H9 (cell line): Measurements from ENCODE around the gene VTI1B. TPM values are rescaled to one million over a fixed set of nuclear protein-coding genes. Genes with fewer than 3 reads are reported as not detected.

ENCODE experiments used
- DNase-seq: peaks from one replicate; pipeline ENCODE4 v3.0.0-alpha.2; 2017
- H2AFZ ChIP-seq: one replicate; pipeline ENCODE4 v1.6.1; 2013; ENCODE audit warnings: mild to moderate bottlenecking, low read length, control low read depth, moderate library complexity
- H2AK5ac ChIP-seq: 2 replicates; pipeline ENCODE4 v1.6.1; 2013; ENCODE audit warnings: low read length, control low read depth, mixed read lengths; ENCODE audit not compliant: insufficient read length
- H2BK120ac ChIP-seq: one replicate; pipeline ENCODE4 v1.6.1; 2013; ENCODE audit warnings: low read depth, mild to moderate bottlenecking, low read length, control low read depth, inconsistent platforms; ENCODE audit not compliant: poor library complexity, severe bottlenecking
- H2BK12ac ChIP-seq: 2 replicates; pipeline ENCODE4 v1.6.1; 2013; ENCODE audit warnings: low read length, control low read depth, mixed read lengths, low read depth; ENCODE audit not compliant: insufficient read length
- H2BK15ac ChIP-seq: 2 replicates; pipeline ENCODE4 v1.6.1; 2013; ENCODE audit warnings: low read depth, low read length, control low read depth
- H2BK20ac ChIP-seq: one replicate; pipeline ENCODE4 v1.6.1; 2013; ENCODE audit warnings: low read depth, mild to moderate bottlenecking, low read length, control low read depth, inconsistent platforms; ENCODE audit not compliant: poor library complexity, severe bottlenecking
- H2BK5ac ChIP-seq: 2 replicates; pipeline ENCODE4 v1.6.1; 2013; ENCODE audit warnings: low read length, control low read depth, mixed read lengths; ENCODE audit not compliant: insufficient read length
- H3K14ac ChIP-seq: 2 replicates; pipeline ENCODE4 v1.6.1; 2013; ENCODE audit warnings: low read length, control low read depth; ENCODE audit not compliant: insufficient read depth
- H3K18ac ChIP-seq: 2 replicates; pipeline ENCODE4 v1.6.1; 2013; ENCODE audit warnings: low read depth, mild to moderate bottlenecking, mixed read lengths, low read length, control low read depth; ENCODE audit not compliant: insufficient read length
- H3K23ac ChIP-seq: 2 replicates; pipeline ENCODE4 v1.6.1; 2013; ENCODE audit warnings: low read length, control low read depth, mixed read lengths, low read depth; ENCODE audit not compliant: insufficient read length
- H3K23me2 ChIP-seq: 2 replicates; pipeline ENCODE4 v1.6.1; 2013; ENCODE audit warnings: low read depth, mild to moderate bottlenecking, mixed read lengths, low read length, control low read depth; ENCODE audit not compliant: insufficient read length, poor library complexity, severe bottlenecking
- H3K27ac ChIP-seq: 2 replicates; pipeline ENCODE4 v1.5.1; 2013; ENCODE audit warnings: low read length, control low read depth, mixed read lengths, low read depth; ENCODE audit not compliant: insufficient read length
- H3K27me3 ChIP-seq: 2 replicates; pipeline ENCODE4 v1.6.1; 2013; ENCODE audit warnings: low read length, control low read depth, inconsistent platforms; ENCODE audit not compliant: insufficient read depth
- H3K4ac ChIP-seq: 2 replicates; pipeline ENCODE4 v1.6.1; 2013; ENCODE audit warnings: low read depth, mild to moderate bottlenecking, control low read depth, inconsistent platforms, low read length, moderate library complexity
- H3K4me1 ChIP-seq: 2 replicates; pipeline ENCODE4 v1.6.1; 2013; ENCODE audit warnings: low read length, control low read depth, inconsistent platforms; ENCODE audit not compliant: insufficient read depth
- H3K4me2 ChIP-seq: 2 replicates; pipeline ENCODE4 v1.6.1; 2013; ENCODE audit warnings: low read length, control low read depth, mixed read lengths; ENCODE audit not compliant: insufficient read length, insufficient read depth
- H3K56ac ChIP-seq: 2 replicates; pipeline ENCODE4 v1.6.1; 2013; ENCODE audit warnings: low read depth, mild to moderate bottlenecking, mixed read lengths, low read length, control low read depth; ENCODE audit not compliant: insufficient read length
- H3K79me1 ChIP-seq: 2 replicates; pipeline ENCODE4 v1.6.1; 2013; ENCODE audit warnings: low read depth, mild to moderate bottlenecking, moderate library complexity, low read length, control low read depth, inconsistent platforms; ENCODE audit not compliant: insufficient read depth, poor library complexity, severe bottlenecking
- H3K79me2 ChIP-seq: 2 replicates; pipeline ENCODE4 v1.6.1; 2013; ENCODE audit warnings: low read length, control low read depth, inconsistent platforms; ENCODE audit not compliant: insufficient read depth
- H3K9ac ChIP-seq: 2 replicates; pipeline ENCODE4 v1.6.1; 2013; ENCODE audit warnings: low read length, control low read depth, mixed read lengths; ENCODE audit not compliant: insufficient read length; ENCODE audit errors: extremely low read depth
- H3K9me3 ChIP-seq: one replicate; pipeline ENCODE4 v1.6.1; 2013; ENCODE audit warnings: low read depth, low read length, inconsistent platforms; ENCODE audit not compliant: control insufficient read depth
- H3T11ph ChIP-seq: one replicate; pipeline ENCODE4 v1.6.1; 2013; ENCODE audit warnings: mild to moderate bottlenecking, low read length, control low read depth, inconsistent platforms
- H4K20me1 ChIP-seq: one replicate; pipeline ENCODE4 v1.6.1; 2013; ENCODE audit not compliant: control insufficient read depth, insufficient read length, insufficient read depth
- H4K5ac ChIP-seq: 2 replicates; pipeline ENCODE4 v1.6.1; 2013; ENCODE audit warnings: low read depth, mild to moderate bottlenecking, mixed read lengths, low read length, control low read depth; ENCODE audit not compliant: insufficient read length
- H4K8ac ChIP-seq: replicated peaks from 2 replicates; pipeline ENCODE4 v1.6.1; 2013; ENCODE audit warnings: low read length, control low read depth, mixed read lengths, low read depth; ENCODE audit not compliant: insufficient read length
- H4K91ac ChIP-seq: 2 replicates; pipeline ENCODE4 v1.6.1; 2013; ENCODE audit warnings: low read depth, mild to moderate bottlenecking, moderate library complexity, mixed read lengths, low read length, control low read depth; ENCODE audit not compliant: insufficient read length
- H3K27ac Mint-ChIP-seq, 3 experiments: 2 replicates in 2 of 3; 3 replicates in 1 of 3; pipeline ENCODE4 v1.8.0; 2020 to 2021; ENCODE audit warnings: mixed read lengths in 3 of 3, mild to moderate bottlenecking in 1 of 3, moderate library complexity in 1 of 3
- H3K27me3 Mint-ChIP-seq: 2 replicates; pipeline ENCODE4 v1.8.0; 2021; ENCODE audit warnings: low read depth, mild to moderate bottlenecking, moderate library complexity, mixed read lengths
- H3K36me3 Mint-ChIP-seq, 3 experiments: 2 replicates in 2 of 3; 3 replicates in 1 of 3; pipeline ENCODE4 v1.8.0; 2020 to 2021; ENCODE audit warnings: low read depth in 3 of 3, mixed read lengths in 3 of 3; ENCODE audit not compliant: insufficient read depth in 1 of 3
- H3K4me1 Mint-ChIP-seq, 2 experiments: 2 replicates each; pipeline ENCODE4 v1.8.0; 2020; ENCODE audit warnings: mixed read lengths in 2 of 2
- H3K4me3 Mint-ChIP-seq, 2 experiments: 2 replicates in 1 of 2; 3 replicates in 1 of 2; pipeline ENCODE4 v1.8.0; 2020 to 2021; ENCODE audit warnings: mild to moderate bottlenecking in 2 of 2, mixed read lengths in 2 of 2, moderate library complexity in 1 of 2
- H3K9me3 Mint-ChIP-seq, 2 experiments: 2 replicates in 1 of 2; 3 replicates in 1 of 2; pipeline ENCODE4 v1.8.0; 2020; ENCODE audit warnings: mild to moderate bottlenecking in 2 of 2, mixed read lengths in 2 of 2, moderate library complexity in 1 of 2
- CTCF ChIP-seq: fragments of 200-600 bp; sonication (generic); conservative IDR thresholded peaks from 3 replicates; pipeline ENCODE4 v1.8.0; 2021; ENCODE audit warnings: antibody characterized with exemption, mild to moderate bottlenecking
- WGBS: extraction: QIAGEN DNeasy Blood & Tissue Kit; methylation state at CpG from one replicate; pipeline ENCODE4 v1.1.7; 2013; ENCODE audit warnings: missing lambda C conversion rate, low lambda C conversion rate, mixed read lengths; ENCODE audit not compliant: insufficient read length; ENCODE audit errors: extremely low coverage; 5-methylcytosine and 5-hydroxymethylcytosine counted together
- total RNA-seq: library from RNA; stranded (reverse); gene quantifications from 2 replicates; pipeline ENCODE4 v1.2.1, GENCODE V29; 2021

The VTI1B gene
- total RNA-seq, 1 experiment from 2014 or later, result 118 TPM

- no peaks in the 10 kb centered on the region for H3K9me3 Mint-ChIP-seq
- H2BK120ac ChIP-seq, result no peak overlapping the region
- H3K79me1 ChIP-seq, result peaks cover 16% of the 10 kb centered on the region
- peak overlapping the region; percentile 60 for H3K14ac ChIP-seq
- peak overlapping the region; percentile 66 for H3K27ac ChIP-seq
- WGBS, result no CpG with 5 or more reads among the region's 21 CpGs
- peaks cover 4% of the 10 kb centered on the region; the same call in 1 of the 2 replicates for H3K4me1 ChIP-seq
- H3K18ac ChIP-seq, result peak overlapping the region; percentile 73
- H3K23ac ChIP-seq, result no peak overlapping the region
- no peak for TF ChIP-seq CTCF
- peaks cover 32 to 33% (median 33%) of the 10 kb centered on the region in 3 experiments for H3K36me3 Mint-ChIP-seq
- H3K4ac ChIP-seq, result no peak overlapping the region
- no peaks in the 10 kb centered on the region for H4K20me1 ChIP-seq
- H3K9me3 ChIP-seq, result no peaks in the 10 kb centered on the region
- H3K4me1 Mint-ChIP-seq, result peaks cover 15 to 21% of the 10 kb centered on the region in 2 experiments
- H3K56ac ChIP-seq, result no peak overlapping the region
- no peak overlapping the region for H4K5ac ChIP-seq
- peaks cover 10% of the 10 kb centered on the region for H3K27me3 Mint-ChIP-seq
- no peak overlapping the region for H4K91ac ChIP-seq
- H3K27ac Mint-ChIP-seq, result peak overlapping the region; percentile 97
- no peak overlapping the region for H3T11ph ChIP-seq
- peak; percentile 93 for DNase-seq
- H2AFZ ChIP-seq, result no peak overlapping the region
- H3K4me2 ChIP-seq, result peak overlapping the region; percentile 85
- peak overlapping the region; percentile 16 for H2BK5ac ChIP-seq
- no peak overlapping the region for H2BK12ac ChIP-seq
- no peak overlapping the region for H2BK15ac ChIP-seq
- H2AK5ac ChIP-seq, result no peak overlapping the region
- peak overlapping the region; percentile 88 for H3K9ac ChIP-seq
- no peak overlapping the region for H4K8ac ChIP-seq
- H2BK20ac ChIP-seq, result no peak overlapping the region
- H3K23me2 ChIP-seq, result no peaks in the 10 kb centered on the region
- H3K4me3 Mint-ChIP-seq, result peak overlapping the region; percentile 87 to 98
- H3K79me2 ChIP-seq, result peaks cover 20% of the 10 kb centered on the region
- no peaks in the 10 kb centered on the region for H3K27me3 ChIP-seq
Observed at GRCh38 chr14:67694791-67695393, 20.5 kb upstream of the VTI1B start.
